ENCODE measurements around the gene SSBP3. TPM values are rescaled to one million over a fixed set of nuclear protein-coding genes. Genes with fewer than 3 reads are reported as not detected.

The SSBP3 gene
- total RNA-seq, 1 experiment from 2014 or later = 15.0 TPM

GRCh38 chr1:54276617-54277450 lies 129.4 kb downstream of the SSBP3 start:
- Histone ChIP-seq H3F3A (ENCODE audit: low read length, unreplicated experiment) (no peaks in the 10 kb centered on the region), H3K9ac (ENCODE audit: low read length) (no peak overlapping the region), H3K27ac (ENCODE audit: low read length) (no peak overlapping the region), H2AFZ (ENCODE audit: low read length) (no peak overlapping the region), H3K9me2 (replicated peaks; ENCODE audit: low read length) (no peaks in the 10 kb centered on the region), H3K4me1 (ENCODE audit: insufficient read depth, low read length) (no peaks in the 10 kb centered on the region), H3K27me3 (ENCODE audit: low read length) (no peaks in the 10 kb centered on the region), H3K36me3 (ENCODE audit: low read depth, low read length) (no peaks in the 10 kb centered on the region), H3K79me2 (ENCODE audit: low read length) (no peaks in the 10 kb centered on the region), H3K9me3 (ENCODE audit: low read length) (no peaks in the 10 kb centered on the region), H3K4me2 (ENCODE audit: low read length) (no peak overlapping the region), H3K4me3 (ENCODE audit: low read length) (no peak overlapping the region), H4K20me1 (ENCODE audit: low read length) (no peaks in the 10 kb centered on the region)
- no peak for TF ChIP-seq CTCF (conservative IDR thresholded peaks at IDR 0.05; ENCODE audit: low read depth, low read length)
- no peak for TF ChIP-seq EZH2 (IDR thresholded peaks at IDR 0.05; ENCODE audit: low read length, unreplicated experiment)
- no peak for TF ChIP-seq EZH2phosphoT487 (IDR thresholded peaks at IDR 0.05; ENCODE audit: borderline replicate concordance, low read length)
- DNase-seq = no peak
- CTCF ChIA-PET = no interaction called here
- intact Hi-C loops (cut with micrococcal nuclease) = no loop called here
- no peak for ATAC-seq
- no TSS peak for BruUV-seq (replicated peaks)
- POLR2A ChIA-PET (ENCODE audit: unreplicated experiment) = no interaction called here

GRCh38 chr1:54275349-54275748 lies 130.8 kb downstream of the SSBP3 start:
- H3K27me3 ChIP-seq (ENCODE audit: low read length) = no peaks in the 10 kb centered on the region
- H3F3A ChIP-seq (ENCODE audit: low read length, unreplicated experiment) = no peaks in the 10 kb centered on the region
- CTCF ChIA-PET = interaction anchor here (0.6 to 0.9 kb wide), 4 partner anchors 30 to 157 kb away, joined by 3 to 7 read pairs (median 3); no protein-coding TSS in a partner anchor
- ATAC-seq (peak; percentile 84), DNase-seq (peak; percentile 33)
- intact Hi-C loops (cut with micrococcal nuclease) = no loop called here
- no peaks in the 10 kb centered on the region for H3K36me3 ChIP-seq (ENCODE audit: low read depth, low read length)
- H3K27ac ChIP-seq (ENCODE audit: low read length) = no peak overlapping the region
- TF ChIP-seq EZH2phosphoT487 (IDR thresholded peaks at IDR 0.05; ENCODE audit: borderline replicate concordance, low read length) = no peak
- TF ChIP-seq CTCF (conservative IDR thresholded peaks at IDR 0.05; ENCODE audit: low read depth, low read length) = peak; percentile 36; the same call in 1 of the 2 replicates
- H3K4me1 ChIP-seq (ENCODE audit: insufficient read depth, low read length) = no peaks in the 10 kb centered on the region
- no peak overlapping the region for H3K4me3 ChIP-seq (ENCODE audit: low read length)
- H3K9me3 ChIP-seq (ENCODE audit: low read length) = no peaks in the 10 kb centered on the region
- H3K79me2 ChIP-seq (ENCODE audit: low read length) = no peaks in the 10 kb centered on the region
- POLR2A ChIA-PET (ENCODE audit: unreplicated experiment) = no interaction called here
- no peak overlapping the region for H3K4me2 ChIP-seq (ENCODE audit: low read length)
- H2AFZ ChIP-seq (ENCODE audit: low read length) = no peak overlapping the region
- BruUV-seq (replicated peaks) = no TSS peak
- no peak overlapping the region for H3K9ac ChIP-seq (ENCODE audit: low read length)
- no peaks in the 10 kb centered on the region for H3K9me2 ChIP-seq (replicated peaks; ENCODE audit: low read length)
- H4K20me1 ChIP-seq (ENCODE audit: low read length) = no peaks in the 10 kb centered on the region

GRCh38 chr1:54274881-54275280 lies 131.3 kb downstream of the SSBP3 start:
- POLR2A ChIA-PET (ENCODE audit: unreplicated experiment) = no interaction called here

More at GRCh38 chr1:54274881-54275280, 131.3 kb downstream of the SSBP3 start:
- H3K4me2 ChIP-seq (ENCODE audit: low read length) = no peak overlapping the region
- H3K9me2 ChIP-seq (replicated peaks; ENCODE audit: low read length) = no peaks in the 10 kb centered on the region
- no peaks in the 10 kb centered on the region for H3K9me3 ChIP-seq (ENCODE audit: low read length)
- no peaks in the 10 kb centered on the region for H3K27me3 ChIP-seq (ENCODE audit: low read length)
- no peak overlapping the region for H3K27ac ChIP-seq (ENCODE audit: low read length)
- H2AFZ ChIP-seq (ENCODE audit: low read length) = no peak overlapping the region
- no peak overlapping the region for H3K9ac ChIP-seq (ENCODE audit: low read length)
- no peaks in the 10 kb centered on the region for H3K36me3 ChIP-seq (ENCODE audit: low read depth, low read length)
- ATAC-seq (no peak), DNase-seq (no peak)
- TF ChIP-seq EZH2 (IDR thresholded peaks at IDR 0.05; ENCODE audit: low read length, unreplicated experiment) (no peak), EZH2phosphoT487 (IDR thresholded peaks at IDR 0.05; ENCODE audit: borderline replicate concordance, low read length) (no peak), CTCF (conservative IDR thresholded peaks at IDR 0.05; ENCODE audit: low read depth, low read length) (no peak)
- CTCF ChIA-PET = interaction anchor here (0.5 to 0.9 kb wide), 5 partner anchors 30 to 414 kb away, joined by 3 to 16 read pairs (median 3); no protein-coding TSS in a partner anchor
- no peaks in the 10 kb centered on the region for H3K4me1 ChIP-seq (ENCODE audit: insufficient read depth, low read length)
- intact Hi-C loops (cut with micrococcal nuclease) = no loop called here
- no peaks in the 10 kb centered on the region for H3K79me2 ChIP-seq (ENCODE audit: low read length)
- no peaks in the 10 kb centered on the region for H4K20me1 ChIP-seq (ENCODE audit: low read length)
- BruUV-seq (replicated peaks) = no TSS peak
- no peak overlapping the region for H3K4me3 ChIP-seq (ENCODE audit: low read length)
- no peaks in the 10 kb centered on the region for H3F3A ChIP-seq (ENCODE audit: low read length, unreplicated experiment)
